Ovary (tissue), 3 donors: Measurements from ENCODE around the gene TTC9.

ENCODE experiments used
- CTCF ChIP-seq, 3 donors: fragments of 450-650 bp in 2 of 3; fragments of 200-600 bp in 1 of 3; IDR thresholded peaks; one replicate each; pipeline versions ENCODE4 v1.5.1 to v1.8.0; 2016 to 2022; ENCODE audit warnings: antibody characterized with exemption in 3 of 3, mild to moderate bottlenecking in 1 of 3
- POLR2A ChIP-seq: fragments of 450-650 bp; IDR thresholded peaks from one replicate; pipeline ENCODE4 v1.6.1; 2017; ENCODE audit warnings: antibody characterized with exemption, mild to moderate bottlenecking, moderate library complexity
- donor health status: DM: no; HTN: no; CAD: no.

DNA sequence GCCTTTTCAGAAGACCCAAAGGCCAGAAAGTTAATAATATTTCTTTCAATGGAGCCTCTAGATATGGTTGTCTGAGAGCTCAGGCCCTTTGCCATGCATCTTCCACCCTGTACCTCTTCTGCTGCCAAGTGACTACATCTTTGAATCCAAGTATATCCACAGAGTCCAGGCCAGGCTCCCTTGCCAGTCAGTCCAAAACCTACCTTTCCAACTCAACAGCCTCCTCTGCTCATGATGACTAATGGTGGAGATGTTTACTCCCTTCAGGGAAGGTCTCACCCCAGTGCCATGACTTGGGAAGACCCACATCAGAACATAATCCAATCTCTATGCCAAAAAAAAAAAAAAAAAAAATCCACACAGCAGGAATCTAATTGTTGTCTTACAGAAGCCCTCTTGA, 20.4 kb downstream of the TTC9 start:
- TF ChIP-seq POLR2A (no peak), CTCF (IDR thresholded peaks at IDR 0.05) (no peak)
